GM10248 (cell line): Measurements from ENCODE around the gene RNF182.

Source experiments
- CTCF ChIA-PET: fragments of 300-600 bp; sonication (Branson Sonifier 250); formaldehyde crosslinking; extraction: SDS; loops from one replicate; lab custom pipeline; 2021; ENCODE audit warnings: antibody characterized with exemption; lab: Yijun Ruan, JAX
- POLR2A ChIA-PET: fragments of 350-650 bp; sonication (Branson Sonifier 250); formaldehyde crosslinking; extraction: SDS; loops from one replicate; lab custom pipeline; 2020; ENCODE audit warnings: antibody characterized with exemption; lab: Yijun Ruan, JAX
- DNase-seq: peaks from one replicate; pipeline ENCODE4 v3.0.0; 2012; ENCODE audit errors: extremely low spot score
- CTCF ChIP-seq: IDR thresholded peaks from 2 replicates; pipeline ENCODE4 v1.5.1; 2012; ENCODE audit warnings: mild to moderate bottlenecking, low read depth; ENCODE audit errors: extremely low read depth, missing control alignments, control extremely low read depth

Gene RNF182

DNA sequence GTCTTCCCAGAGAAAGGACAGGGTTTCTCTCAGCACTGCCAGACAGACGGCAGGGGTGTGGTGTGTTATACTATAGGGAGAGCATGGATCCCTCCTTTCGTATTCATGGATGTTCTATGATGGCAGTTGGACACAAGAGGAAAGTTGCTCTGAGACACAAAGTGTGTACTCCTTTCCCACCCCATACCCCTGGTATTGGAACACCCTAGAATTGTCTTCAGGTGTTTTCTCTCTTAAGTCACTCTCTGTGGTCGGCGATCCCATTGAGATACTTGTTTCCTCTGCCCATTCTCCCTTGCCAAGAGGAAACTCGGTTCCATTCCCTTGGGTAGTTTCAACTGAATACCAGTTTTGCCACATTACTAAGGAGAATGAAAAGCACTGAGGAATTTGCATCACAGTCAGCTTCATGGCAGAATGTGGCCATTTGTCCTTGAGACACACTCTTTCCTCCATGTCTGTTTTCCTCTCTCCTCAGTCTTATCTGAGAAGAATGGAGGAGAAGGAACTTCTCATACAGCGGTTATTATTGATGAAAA lies 53.4 kb downstream of the RNF182 start:
- POLR2A ChIA-PET: no interaction called here
- DNase-seq: no peak
- CTCF ChIA-PET: interaction anchor here (1.4 kb wide), 1 partner anchor 11 kb away, joined by 3 read pairs; no protein-coding TSS in a partner anchor
- no peak for TF ChIP-seq CTCF

DNA sequence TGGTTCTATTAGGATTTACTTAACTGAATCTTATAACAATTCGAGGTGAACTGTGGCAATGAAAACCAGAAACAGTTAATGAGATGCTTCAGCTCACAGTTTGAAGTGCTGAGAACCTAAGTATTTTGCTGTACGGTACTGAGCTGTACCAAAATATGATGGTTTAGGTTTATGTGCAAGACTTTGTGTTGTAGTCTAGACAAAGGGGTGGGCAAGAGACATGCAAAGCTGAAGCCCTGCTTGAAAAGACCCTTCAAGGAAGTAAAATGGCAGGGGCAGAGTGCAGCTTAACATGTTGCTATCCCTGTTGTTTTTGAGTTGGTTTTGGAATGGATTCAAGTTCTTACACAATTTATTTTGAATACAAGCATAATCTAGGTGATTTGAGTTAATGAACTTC lies 54.0 kb downstream of the RNF182 start:
- CTCF ChIA-PET: no interaction called here
- no peak for DNase-seq
- no peak for TF ChIP-seq CTCF
- POLR2A ChIA-PET: no interaction called here

DNA sequence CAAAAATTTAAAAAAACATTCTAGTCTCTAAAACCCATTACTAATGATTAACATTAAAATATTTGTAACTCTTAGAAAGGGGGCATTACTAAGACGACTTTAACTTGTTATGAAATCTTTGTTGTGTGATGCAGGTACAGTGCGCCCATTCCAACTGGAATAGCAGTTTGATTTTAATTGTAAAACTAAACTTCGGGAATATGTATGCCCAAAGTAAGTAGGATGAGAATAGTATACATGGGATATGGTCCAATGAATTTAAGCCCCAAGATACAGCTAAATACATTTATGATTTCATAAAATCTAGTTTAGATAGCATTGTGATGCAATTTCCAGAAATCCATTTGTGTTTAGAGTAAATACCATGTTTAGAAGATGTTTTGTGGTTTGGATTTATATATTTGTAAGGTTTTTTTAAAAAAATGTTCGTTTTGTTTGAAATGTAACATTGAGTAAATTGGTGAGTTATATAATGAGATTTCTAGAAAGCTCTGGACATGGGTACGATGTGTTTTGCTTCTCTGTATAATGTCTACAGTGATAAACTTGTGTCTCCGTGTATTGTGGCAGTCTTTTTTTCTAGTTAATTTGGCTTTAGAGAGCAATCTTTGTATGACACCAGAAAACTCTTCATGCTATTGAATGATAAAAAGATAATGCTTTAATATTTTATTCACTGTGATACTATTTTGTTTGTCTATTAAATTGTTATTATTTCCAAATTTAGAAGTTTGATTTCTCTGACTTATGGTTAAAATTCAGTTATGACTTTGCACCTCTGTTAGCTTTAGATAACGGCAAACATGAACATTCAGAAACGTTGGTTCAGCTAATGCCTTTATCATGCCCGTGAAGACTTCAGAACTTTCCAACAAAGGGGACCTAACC lies 54.8 kb downstream of the RNF182 start:
- DNase-seq: no peak
- POLR2A ChIA-PET: no interaction called here
- CTCF ChIA-PET: no interaction called here
- no peak for TF ChIP-seq CTCF

- ChIA-PET CTCF (no interaction called here), POLR2A (no interaction called here)
- no peak for DNase-seq
- TF ChIP-seq CTCF: no peak
Measured at GRCh38 chr6:13980534-13980933, 55.8 kb downstream of the RNF182 start.

GRCh38 chr6:13985663-13986325 lies 61.0 kb downstream of the RNF182 start:
- no peak for DNase-seq
- TF ChIP-seq CTCF: no peak
- ChIA-PET POLR2A (no interaction called here), CTCF (interaction anchor here (0.8 to 1.0 kb wide), 2 partner anchors 13 to 49 kb away, joined by 3 read pairs; no protein-coding TSS in a partner anchor)

GRCh38 chr6:13986700-13987399 lies 62.1 kb downstream of the RNF182 start:
- no peak for TF ChIP-seq CTCF
- ChIA-PET CTCF (interaction anchor here (1.0 to 1.2 kb wide), 3 partner anchors 11 to 78 kb away, joined by 3 read pairs; no protein-coding TSS in a partner anchor), POLR2A (no interaction called here)
- DNase-seq: no peak
